Measurements from ENCODE around the gene ANGPT4.

DNA sequence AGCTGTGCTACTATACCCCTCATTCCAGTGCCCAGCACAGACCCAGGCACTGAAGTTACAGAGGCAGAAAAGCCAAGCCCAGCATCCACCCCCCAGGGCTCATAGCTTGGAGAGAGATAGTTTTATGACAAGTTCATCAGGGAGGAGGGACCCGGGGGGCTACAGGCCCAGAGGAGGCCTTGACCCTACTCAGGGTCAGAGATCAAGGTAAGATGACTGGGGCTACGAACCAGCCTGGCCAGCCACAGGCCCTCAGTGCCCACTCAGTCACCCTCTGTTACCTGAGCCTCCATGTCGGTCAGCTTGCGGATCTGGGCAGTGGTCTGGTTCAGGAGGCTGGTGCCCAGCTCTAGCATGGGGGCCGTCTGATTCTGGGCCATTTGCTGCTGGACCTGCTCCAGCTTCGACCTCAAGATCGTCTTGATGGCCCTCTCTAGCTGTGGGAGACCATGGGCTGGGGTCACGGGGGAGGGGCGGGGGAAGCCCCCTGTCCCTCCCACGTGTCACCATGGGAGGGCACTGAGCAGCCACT is 26.1 kb downstream of the ANGPT4 start:
- TF ChIP-seq, protein P1, sequence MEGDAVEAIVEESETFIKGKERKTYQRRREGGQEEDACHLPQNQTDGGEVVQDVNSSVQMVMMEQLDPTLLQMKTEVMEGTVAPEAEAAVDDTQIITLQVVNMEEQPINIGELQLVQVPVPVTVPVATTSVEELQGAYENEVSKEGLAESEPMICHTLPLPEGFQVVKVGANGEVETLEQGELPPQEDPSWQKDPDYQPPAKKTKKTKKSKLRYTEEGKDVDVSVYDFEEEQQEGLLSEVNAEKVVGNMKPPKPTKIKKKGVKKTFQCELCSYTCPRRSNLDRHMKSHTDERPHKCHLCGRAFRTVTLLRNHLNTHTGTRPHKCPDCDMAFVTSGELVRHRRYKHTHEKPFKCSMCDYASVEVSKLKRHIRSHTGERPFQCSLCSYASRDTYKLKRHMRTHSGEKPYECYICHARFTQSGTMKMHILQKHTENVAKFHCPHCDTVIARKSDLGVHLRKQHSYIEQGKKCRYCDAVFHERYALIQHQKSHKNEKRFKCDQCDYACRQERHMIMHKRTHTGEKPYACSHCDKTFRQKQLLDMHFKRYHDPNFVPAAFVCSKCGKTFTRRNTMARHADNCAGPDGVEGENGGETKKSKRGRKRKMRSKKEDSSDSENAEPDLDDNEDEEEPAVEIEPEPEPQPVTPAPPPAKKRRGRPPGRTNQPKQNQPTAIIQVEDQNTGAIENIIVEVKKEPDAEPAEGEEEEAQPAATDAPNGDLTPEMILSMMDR (IDR thresholded peaks at IDR 0.05), result no peak
- TF ChIP-seq EP300 (IDR thresholded peaks at IDR 0.05; ENCODE audit: low read depth), result no peak
- TF ChIP-seq POLR2A (IDR thresholded peaks at IDR 0.05), result no peak

Measured in transverse colon (tissue), 3 donors.